Osteoblast (primary cell): ENCODE data around the gene DDIAS. TPM values are rescaled to one million over a fixed set of nuclear protein-coding genes. Genes with fewer than 3 reads are reported as not detected.
A peak's percentile ranks its signal among the peaks of the same experiment; 100 is the strongest.

ENCODE experiments used
- DNase-seq: peaks from one replicate; pipeline ENCODE4 v3.0.0; 2011; ENCODE audit warnings: low spot score, mixed read lengths; ENCODE audit not compliant: insufficient read length; ENCODE audit errors: missing footprints
- H2AFZ ChIP-seq: 2 replicates; pipeline ENCODE4 v1.6.0; 2011; ENCODE audit warnings: mild to moderate bottlenecking, low read length
- H3K27ac ChIP-seq: 2 replicates; pipeline ENCODE4 v1.5.1; 2011; ENCODE audit warnings: mild to moderate bottlenecking, low read depth, low read length, moderate library complexity
- H3K27me3 ChIP-seq: 2 replicates; pipeline ENCODE4 v1.6.0; 2012; ENCODE audit warnings: mild to moderate bottlenecking, control low read depth, inconsistent platforms, low read length, moderate library complexity; ENCODE audit not compliant: insufficient read depth
- H3K36me3 ChIP-seq: 2 replicates; pipeline ENCODE4 v1.5.1; 2011; ENCODE audit warnings: mild to moderate bottlenecking, low read length, control low read depth, moderate library complexity; ENCODE audit not compliant: insufficient read depth
- H3K4me1 ChIP-seq: 2 replicates; pipeline ENCODE4 v1.5.1; 2011; ENCODE audit warnings: mild to moderate bottlenecking, low read length, control low read depth, moderate library complexity; ENCODE audit not compliant: insufficient read depth
- H3K4me2 ChIP-seq: 2 replicates; pipeline ENCODE4 v1.6.0; 2011; ENCODE audit warnings: mild to moderate bottlenecking, low read length; ENCODE audit not compliant: insufficient read depth
- H3K4me3 ChIP-seq: fragments of 200-600 bp; sonication (generic); 3 replicates; pipeline ENCODE4 v1.5.1; 2012; ENCODE audit warnings: mild to moderate bottlenecking, low read length, inconsistent platforms; ENCODE audit not compliant: insufficient read depth
- H3K79me2 ChIP-seq: 2 replicates; pipeline ENCODE4 v1.6.0; 2012; ENCODE audit warnings: mild to moderate bottlenecking, low read length, control low read depth, inconsistent platforms; ENCODE audit not compliant: insufficient read depth
- H3K9me3 ChIP-seq: 2 replicates; pipeline ENCODE4 v1.5.1; 2011; ENCODE audit warnings: low read depth, low read length, control low read depth
- H4K20me1 ChIP-seq: 2 replicates; pipeline ENCODE4 v1.6.0; 2012; ENCODE audit warnings: mild to moderate bottlenecking, low read length, control low read depth; ENCODE audit not compliant: insufficient read depth
- total RNA-seq: library from RNA; depleted of rRNA; stranded (reverse); fragments of >200 nt; gene quantifications from 2 replicates; pipeline ENCODE4 v1.2.3, GENCODE V29; 2012
- TF ChIP-seq, protein P1 (sequence below): IDR thresholded peaks from 2 replicates; pipeline ENCODE4 v1.5.1; 2011; ENCODE audit warnings: mild to moderate bottlenecking, low read depth, low read length, moderate library complexity; ENCODE audit errors: extremely low read depth

The DDIAS gene
- total RNA-seq, 1 donor = 1.8 TPM

GRCh38 chr11:82873919-82874333, 27.6 kb upstream of the DDIAS start:
- DNase-seq = no peak
- TF ChIP-seq, protein P1, sequence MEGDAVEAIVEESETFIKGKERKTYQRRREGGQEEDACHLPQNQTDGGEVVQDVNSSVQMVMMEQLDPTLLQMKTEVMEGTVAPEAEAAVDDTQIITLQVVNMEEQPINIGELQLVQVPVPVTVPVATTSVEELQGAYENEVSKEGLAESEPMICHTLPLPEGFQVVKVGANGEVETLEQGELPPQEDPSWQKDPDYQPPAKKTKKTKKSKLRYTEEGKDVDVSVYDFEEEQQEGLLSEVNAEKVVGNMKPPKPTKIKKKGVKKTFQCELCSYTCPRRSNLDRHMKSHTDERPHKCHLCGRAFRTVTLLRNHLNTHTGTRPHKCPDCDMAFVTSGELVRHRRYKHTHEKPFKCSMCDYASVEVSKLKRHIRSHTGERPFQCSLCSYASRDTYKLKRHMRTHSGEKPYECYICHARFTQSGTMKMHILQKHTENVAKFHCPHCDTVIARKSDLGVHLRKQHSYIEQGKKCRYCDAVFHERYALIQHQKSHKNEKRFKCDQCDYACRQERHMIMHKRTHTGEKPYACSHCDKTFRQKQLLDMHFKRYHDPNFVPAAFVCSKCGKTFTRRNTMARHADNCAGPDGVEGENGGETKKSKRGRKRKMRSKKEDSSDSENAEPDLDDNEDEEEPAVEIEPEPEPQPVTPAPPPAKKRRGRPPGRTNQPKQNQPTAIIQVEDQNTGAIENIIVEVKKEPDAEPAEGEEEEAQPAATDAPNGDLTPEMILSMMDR = no peak
- H3K4me1 ChIP-seq = no peaks in the 10 kb centered on the region
- H3K4me3 ChIP-seq = no peak overlapping the region
- H3K9me3 ChIP-seq = no peaks in the 10 kb centered on the region
- no peak overlapping the region for H3K4me2 ChIP-seq
- no peaks in the 10 kb centered on the region for H4K20me1 ChIP-seq
- no peak overlapping the region for H2AFZ ChIP-seq
- H3K27ac ChIP-seq = no peak overlapping the region
- H3K79me2 ChIP-seq = no peaks in the 10 kb centered on the region
- H3K27me3 ChIP-seq = no peaks in the 10 kb centered on the region
- H3K36me3 ChIP-seq = no peaks in the 10 kb centered on the region

DNA sequence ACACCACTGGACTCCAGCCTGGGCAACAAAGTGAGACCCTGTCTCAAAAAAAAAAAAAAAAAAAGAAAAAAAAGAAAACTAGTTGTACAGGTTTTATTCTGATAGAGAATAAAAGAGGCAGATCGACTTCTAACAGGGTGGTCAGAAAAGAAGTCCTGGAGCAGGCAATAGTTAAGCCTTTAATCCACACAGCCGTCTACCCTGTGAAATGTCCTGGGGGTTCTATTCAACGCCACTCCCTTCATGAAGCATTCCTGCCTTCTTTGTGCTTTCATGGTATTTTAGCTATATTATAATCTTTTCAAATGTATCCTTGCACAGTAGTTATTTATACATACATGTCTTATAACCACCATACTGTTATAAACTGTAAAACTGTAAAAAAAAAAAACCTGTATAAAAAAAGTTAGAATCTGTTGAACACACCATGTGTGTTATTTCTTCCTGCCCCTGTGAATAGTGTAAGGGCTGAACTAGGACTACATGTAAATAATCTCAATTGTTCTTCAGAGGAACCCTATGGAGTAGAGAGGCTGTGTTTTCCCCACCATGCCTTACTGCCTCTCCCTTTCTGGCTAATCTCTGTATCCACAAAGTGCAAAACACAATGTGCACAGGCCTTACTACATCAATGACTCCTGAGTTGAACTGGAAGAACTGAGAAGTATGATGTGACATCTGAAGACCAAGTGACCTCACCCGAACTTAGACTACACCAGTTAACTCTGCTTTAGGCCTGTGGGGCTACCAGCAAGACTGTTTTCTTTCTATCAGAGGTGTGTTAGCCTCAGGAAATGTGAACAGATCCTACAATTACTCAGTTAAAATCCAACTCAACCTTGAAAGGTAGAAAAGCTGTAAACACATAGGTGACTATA, 26.7 kb upstream of the DDIAS start:
- H3K36me3 ChIP-seq = no peaks in the 10 kb centered on the region
- no peaks in the 10 kb centered on the region for H3K9me3 ChIP-seq
- H4K20me1 ChIP-seq = no peaks in the 10 kb centered on the region
- H3K4me1 ChIP-seq = no peaks in the 10 kb centered on the region
- H3K27me3 ChIP-seq = no peaks in the 10 kb centered on the region
- TF ChIP-seq, protein P1 = no peak
- no peak overlapping the region for H3K4me2 ChIP-seq
- H2AFZ ChIP-seq = no peak overlapping the region
- H3K27ac ChIP-seq = no peak overlapping the region
- no peak for DNase-seq
- H3K79me2 ChIP-seq = no peaks in the 10 kb centered on the region
- no peak overlapping the region for H3K4me3 ChIP-seq

DNA sequence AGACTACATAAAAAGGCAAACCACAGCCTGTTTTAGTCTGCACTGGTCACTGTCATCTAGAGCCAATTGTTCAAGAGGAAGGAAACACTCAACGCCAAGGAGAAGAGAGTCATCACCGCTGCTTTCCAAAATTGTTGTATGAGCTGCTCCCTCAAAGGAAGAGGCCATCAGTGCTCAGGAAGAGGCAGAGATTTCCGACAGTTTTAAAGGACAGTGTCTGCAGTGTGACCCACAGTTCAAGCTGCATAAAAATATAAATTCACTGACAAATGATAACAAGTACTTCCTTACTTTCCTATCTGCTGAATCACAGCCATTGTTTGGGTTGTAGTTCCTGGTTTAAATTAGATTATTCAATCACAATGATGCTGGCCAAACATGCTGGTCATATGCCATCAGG, 17.7 kb upstream of the DDIAS start:
- H3K27ac ChIP-seq = no peak overlapping the region
- H3K4me3 ChIP-seq = no peak overlapping the region
- H3K79me2 ChIP-seq = no peaks in the 10 kb centered on the region
- H4K20me1 ChIP-seq = peaks cover 2% of the 10 kb centered on the region
- H2AFZ ChIP-seq = peak overlapping the region; percentile 6
- H3K27me3 ChIP-seq = no peaks in the 10 kb centered on the region
- peaks cover 3% of the 10 kb centered on the region for H3K4me1 ChIP-seq
- H3K4me2 ChIP-seq = no peak overlapping the region
- DNase-seq = peak; percentile 51
- TF ChIP-seq, protein P1 = no peak
- H3K9me3 ChIP-seq = no peaks in the 10 kb centered on the region
- H3K36me3 ChIP-seq = no peaks in the 10 kb centered on the region

DNA sequence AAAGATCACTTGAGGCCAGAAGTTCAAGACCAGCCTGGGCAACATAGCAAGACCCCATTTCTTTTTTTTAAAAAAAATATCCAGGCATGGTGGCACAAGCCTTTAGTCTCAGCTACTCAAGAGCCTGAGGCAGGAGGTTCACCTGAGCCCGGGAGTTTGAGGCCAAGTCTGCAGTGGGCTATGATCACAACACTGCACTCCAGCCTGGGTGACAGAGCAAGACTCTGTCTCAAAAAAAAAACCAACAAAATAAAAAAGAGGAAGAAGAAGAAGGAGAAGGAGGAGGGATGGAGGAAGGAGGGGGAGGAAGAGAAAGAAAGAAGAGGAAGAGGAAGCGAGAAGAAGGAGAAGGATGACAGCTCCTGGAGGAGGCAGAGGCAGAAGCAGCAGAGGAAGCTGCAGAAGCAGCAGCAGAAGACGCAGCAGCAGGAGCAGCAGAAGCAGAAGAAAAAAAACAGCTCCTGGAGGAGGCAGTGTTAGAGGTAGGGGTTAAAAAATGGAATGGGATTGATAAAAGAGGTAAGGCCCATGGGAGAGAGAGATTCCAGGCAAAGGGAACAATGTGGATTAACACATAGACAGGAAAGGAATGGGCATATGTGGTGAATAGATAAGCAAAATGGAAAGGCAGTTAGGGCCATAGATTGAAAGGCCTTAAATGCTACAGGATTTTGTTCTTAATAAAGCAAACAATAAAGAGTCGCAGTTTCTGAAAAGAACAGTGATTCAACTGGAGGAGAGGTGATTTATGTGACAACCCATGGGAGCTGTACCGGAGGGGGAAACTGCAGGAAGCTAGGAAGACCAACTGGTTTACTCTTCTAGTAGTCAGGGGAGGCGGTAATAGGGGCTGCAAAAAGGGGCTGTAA, 12.2 kb upstream of the DDIAS start:
- Histone ChIP-seq H3K4me1 (no peaks in the 10 kb centered on the region), H2AFZ (no peak overlapping the region), H3K9me3 (no peaks in the 10 kb centered on the region), H3K79me2 (peaks cover 8% of the 10 kb centered on the region), H4K20me1 (peaks cover 5% of the 10 kb centered on the region), H3K4me3 (no peak overlapping the region), H3K27ac (no peak overlapping the region), H3K4me2 (no peak overlapping the region), H3K36me3 (no peaks in the 10 kb centered on the region), H3K27me3 (no peaks in the 10 kb centered on the region)
- TF ChIP-seq, protein P1 = no peak
- no peak for DNase-seq
